Measurements from ENCODE around the gene BLCAP.

DNA sequence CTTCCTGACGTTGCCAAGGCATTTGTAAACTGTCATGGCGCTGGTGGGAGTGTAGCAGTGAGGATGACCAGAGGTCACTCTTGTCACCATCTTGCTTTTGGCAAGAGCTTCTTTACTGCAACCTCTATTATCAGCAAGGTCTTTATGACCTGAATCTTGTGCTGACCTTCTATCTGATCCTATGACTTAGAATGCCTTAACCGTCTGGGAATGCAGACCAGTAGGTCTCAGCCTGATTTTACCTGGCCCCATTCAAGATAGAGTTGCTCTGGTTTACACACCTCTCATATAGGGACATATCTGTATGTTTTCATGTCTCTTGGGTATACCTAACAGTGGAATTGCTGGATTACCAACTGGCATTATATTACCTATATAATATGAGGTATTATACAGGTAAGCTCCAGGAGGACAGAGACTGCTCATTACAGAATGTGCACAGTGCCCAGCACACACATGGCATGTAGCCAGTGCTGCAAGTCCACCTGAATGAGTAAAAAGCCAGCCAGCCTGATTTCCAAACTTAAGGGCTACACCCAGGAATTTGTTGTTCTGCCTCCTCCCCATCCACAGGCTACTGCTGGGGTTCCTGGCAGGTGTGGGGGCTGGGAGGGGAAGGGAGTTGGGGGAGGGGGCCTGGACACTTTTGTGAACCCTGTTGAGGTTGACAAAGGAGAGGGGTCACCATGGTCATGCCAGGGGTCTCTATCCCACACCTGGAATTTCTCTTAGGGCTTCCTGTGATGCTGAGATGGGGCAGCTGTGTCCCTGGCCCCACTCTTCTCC, 35.2 kb upstream of the BLCAP start:
- TF ChIP-seq, protein P1, sequence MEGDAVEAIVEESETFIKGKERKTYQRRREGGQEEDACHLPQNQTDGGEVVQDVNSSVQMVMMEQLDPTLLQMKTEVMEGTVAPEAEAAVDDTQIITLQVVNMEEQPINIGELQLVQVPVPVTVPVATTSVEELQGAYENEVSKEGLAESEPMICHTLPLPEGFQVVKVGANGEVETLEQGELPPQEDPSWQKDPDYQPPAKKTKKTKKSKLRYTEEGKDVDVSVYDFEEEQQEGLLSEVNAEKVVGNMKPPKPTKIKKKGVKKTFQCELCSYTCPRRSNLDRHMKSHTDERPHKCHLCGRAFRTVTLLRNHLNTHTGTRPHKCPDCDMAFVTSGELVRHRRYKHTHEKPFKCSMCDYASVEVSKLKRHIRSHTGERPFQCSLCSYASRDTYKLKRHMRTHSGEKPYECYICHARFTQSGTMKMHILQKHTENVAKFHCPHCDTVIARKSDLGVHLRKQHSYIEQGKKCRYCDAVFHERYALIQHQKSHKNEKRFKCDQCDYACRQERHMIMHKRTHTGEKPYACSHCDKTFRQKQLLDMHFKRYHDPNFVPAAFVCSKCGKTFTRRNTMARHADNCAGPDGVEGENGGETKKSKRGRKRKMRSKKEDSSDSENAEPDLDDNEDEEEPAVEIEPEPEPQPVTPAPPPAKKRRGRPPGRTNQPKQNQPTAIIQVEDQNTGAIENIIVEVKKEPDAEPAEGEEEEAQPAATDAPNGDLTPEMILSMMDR (IDR thresholded peaks at IDR 0.05): no peak
- no peak for TF ChIP-seq POLR2A (IDR thresholded peaks at IDR 0.05)
- no peak for TF ChIP-seq POLR2AphosphoS5 (IDR thresholded peaks at IDR 0.05)
